Suprapubic skin (tissue), 4 donors: ENCODE data around the gene CISD1.

ENCODE experiments used
- POLR2A ChIP-seq, 2 donors: fragments of 450-650 bp; IDR thresholded peaks; one replicate each; pipeline ENCODE4 v1.6.1; 2017; ENCODE audit warnings: antibody characterized with exemption in 2 of 2, mild to moderate bottlenecking in 2 of 2, moderate library complexity in 2 of 2
- POLR2AphosphoS5 ChIP-seq, 3 donors: sonication (generic); formaldehyde crosslinking; IDR thresholded peaks; one replicate each; pipeline ENCODE4 v1.6.1; 2017; ENCODE audit warnings: antibody characterized with exemption in 3 of 3
- TF ChIP-seq, protein P1 (sequence below), 2 donors: fragments of 200-600 bp in 1 of 2; fragments of 450-650 bp in 1 of 2; sonication (generic) in 1 of 2; IDR thresholded peaks; one replicate each; pipeline ENCODE4 v1.5.1; 2016 to 2019; ENCODE audit warnings: antibody characterized with exemption in 2 of 2, mild to moderate bottlenecking in 1 of 2, moderate library complexity in 1 of 2

DNA sequence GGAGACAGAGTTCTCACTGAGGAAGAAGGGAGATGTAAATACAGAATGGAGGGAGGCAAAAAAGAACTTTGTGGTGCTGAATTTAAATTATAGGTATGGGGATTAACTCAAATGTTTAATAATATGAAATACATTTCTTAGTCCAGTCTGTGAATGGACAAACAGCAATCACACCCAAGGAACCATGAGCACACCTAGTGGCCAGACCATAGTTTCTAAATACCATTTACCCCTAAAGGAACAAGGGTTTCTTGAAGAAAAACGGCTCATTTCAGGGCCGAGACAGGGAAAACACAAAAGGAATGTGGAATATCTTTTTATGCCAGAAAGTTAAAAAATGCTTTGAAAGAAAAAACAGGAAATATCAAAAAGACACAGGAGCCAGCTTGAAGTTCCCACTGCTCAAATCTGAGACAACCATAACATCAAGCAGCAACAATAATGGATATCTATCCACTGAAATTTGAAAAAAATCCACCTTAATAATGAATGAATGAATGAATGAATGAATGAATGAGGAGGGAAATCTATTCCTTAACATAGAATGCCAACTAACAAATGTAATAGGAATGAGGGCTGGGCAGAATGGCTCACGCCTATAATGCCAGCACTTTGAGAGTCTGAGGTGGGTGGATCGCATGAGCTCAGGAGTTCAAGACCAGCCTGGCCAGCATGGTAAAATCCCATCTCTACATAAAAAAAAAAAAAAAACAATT lies 9.8 kb upstream of the CISD1 start:
- TF ChIP-seq, protein P1, sequence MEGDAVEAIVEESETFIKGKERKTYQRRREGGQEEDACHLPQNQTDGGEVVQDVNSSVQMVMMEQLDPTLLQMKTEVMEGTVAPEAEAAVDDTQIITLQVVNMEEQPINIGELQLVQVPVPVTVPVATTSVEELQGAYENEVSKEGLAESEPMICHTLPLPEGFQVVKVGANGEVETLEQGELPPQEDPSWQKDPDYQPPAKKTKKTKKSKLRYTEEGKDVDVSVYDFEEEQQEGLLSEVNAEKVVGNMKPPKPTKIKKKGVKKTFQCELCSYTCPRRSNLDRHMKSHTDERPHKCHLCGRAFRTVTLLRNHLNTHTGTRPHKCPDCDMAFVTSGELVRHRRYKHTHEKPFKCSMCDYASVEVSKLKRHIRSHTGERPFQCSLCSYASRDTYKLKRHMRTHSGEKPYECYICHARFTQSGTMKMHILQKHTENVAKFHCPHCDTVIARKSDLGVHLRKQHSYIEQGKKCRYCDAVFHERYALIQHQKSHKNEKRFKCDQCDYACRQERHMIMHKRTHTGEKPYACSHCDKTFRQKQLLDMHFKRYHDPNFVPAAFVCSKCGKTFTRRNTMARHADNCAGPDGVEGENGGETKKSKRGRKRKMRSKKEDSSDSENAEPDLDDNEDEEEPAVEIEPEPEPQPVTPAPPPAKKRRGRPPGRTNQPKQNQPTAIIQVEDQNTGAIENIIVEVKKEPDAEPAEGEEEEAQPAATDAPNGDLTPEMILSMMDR (IDR thresholded peaks at IDR 0.05), result no peak
- TF ChIP-seq POLR2A (IDR thresholded peaks at IDR 0.05), result no peak
- no peak for TF ChIP-seq POLR2AphosphoS5 (IDR thresholded peaks at IDR 0.05)
